Upper lobe of left lung (tissue), 4 donors: ENCODE data around the gene ACACA.

Experiments
- CTCF ChIP-seq, 6 experiments: fragments of 450-650 bp in 4 of 6; fragments of 200-600 bp in 2 of 6; sonication (generic) in 2 of 6; IDR thresholded peaks; one replicate each; pipeline ENCODE4 v1.5.1; 2016 to 2019; ENCODE audit warnings: antibody characterized with exemption in 6 of 6
- POLR2A ChIP-seq, 4 donors: fragments of 450-650 bp; IDR thresholded peaks; one replicate each; pipeline ENCODE4 v1.5.1; 2016 to 2017; ENCODE audit warnings: antibody characterized with exemption in 4 of 4, mild to moderate bottlenecking in 2 of 4

DNA sequence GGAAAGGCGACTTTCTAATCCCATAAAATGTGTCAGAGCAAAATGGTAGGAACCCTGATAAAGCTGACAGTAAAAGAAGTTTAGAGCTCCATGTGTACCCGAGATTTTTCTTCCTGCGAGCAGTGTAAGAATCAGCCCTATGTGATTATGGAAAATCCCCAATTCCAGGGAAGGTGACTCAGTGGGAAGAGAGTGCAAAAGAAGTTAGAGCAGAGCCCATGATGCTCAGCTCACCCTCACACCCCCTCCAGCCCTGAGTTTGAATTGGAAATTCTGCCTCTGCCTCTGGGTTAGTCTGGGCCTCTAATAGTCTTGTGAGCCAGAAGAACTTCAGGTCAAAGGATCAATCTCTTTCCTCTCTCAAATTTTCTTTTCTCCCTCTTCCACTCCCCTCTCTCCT is 18.4 kb downstream of the ACACA start:
- TF ChIP-seq CTCF (IDR thresholded peaks at IDR 0.05) (no peak), POLR2A (IDR thresholded peaks at IDR 0.05) (no peak)
